GM19468 (cell line): ENCODE data around the gene MRNIP.
A peak's percentile ranks its signal among the peaks of the same experiment; 100 is the strongest.

ENCODE experiments used
- ATAC-seq: cut with Tn5 transposase; IDR thresholded peaks from one replicate; pipeline ENCODE4 v1.9.1; 2021; ENCODE audit warnings: mild to moderate bottlenecking, moderate library complexity, moderate number of reproducible peaks; ENCODE audit not compliant: unreplicated experiment; ENCODE audit errors: extremely low read depth

Gene MRNIP, protein sequence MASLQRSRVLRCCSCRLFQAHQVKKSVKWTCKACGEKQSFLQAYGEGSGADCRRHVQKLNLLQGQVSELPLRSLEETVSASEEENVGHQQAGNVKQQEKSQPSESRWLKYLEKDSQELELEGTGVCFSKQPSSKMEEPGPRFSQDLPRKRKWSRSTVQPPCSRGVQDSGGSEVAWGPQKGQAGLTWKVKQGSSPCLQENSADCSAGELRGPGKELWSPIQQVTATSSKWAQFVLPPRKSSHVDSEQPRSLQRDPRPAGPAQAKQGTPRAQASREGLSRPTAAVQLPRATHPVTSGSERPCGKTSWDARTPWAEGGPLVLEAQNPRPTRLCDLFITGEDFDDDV

DNA sequence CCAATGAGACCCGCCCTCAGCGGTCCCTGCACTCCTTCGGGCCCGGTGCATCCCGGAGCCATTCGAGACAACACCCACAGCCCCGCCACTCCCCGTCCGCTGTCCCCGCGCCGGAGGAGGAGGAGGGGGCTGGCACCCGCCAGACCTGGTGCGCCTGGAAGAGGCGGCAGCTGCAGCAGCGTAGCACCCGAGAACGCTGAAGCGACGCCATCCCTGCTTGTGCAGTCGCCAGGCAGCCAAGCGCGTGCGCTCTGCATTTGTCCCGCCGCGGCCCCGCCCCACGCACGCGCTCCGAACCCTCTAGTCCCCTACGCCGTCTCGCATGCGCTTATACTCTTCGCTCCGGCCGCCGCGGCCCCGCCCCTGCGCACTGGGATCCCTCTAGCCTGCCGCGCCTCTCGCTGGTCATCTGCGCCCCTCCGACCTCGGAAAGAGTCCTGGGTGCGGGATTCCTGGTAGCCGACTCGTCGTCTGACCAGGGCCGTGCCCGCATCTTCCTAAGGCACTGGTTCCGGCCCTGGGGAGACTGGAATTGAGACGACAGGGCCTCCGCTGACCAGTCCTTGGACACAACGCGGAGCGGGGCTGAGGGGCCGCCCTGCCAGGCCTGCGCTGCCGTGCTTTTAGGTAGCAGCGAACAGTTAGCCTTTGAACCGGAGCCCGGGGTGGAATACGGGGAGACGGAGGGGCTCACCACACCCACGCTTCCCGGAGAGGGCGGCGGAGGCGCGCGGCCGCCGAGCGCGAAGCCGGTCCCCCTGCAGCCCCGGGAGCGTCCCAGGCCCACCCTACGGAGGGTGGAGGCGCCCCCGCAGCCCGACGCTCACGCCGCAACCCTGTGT lies at the start of gene MRNIP:
MRNIP (minus strand) TSS at position 232 of the 842 bp plus-strand sequence; CDS start at position 211, 21 bp downstream.
- ATAC-seq = peak; percentile 97

DNA sequence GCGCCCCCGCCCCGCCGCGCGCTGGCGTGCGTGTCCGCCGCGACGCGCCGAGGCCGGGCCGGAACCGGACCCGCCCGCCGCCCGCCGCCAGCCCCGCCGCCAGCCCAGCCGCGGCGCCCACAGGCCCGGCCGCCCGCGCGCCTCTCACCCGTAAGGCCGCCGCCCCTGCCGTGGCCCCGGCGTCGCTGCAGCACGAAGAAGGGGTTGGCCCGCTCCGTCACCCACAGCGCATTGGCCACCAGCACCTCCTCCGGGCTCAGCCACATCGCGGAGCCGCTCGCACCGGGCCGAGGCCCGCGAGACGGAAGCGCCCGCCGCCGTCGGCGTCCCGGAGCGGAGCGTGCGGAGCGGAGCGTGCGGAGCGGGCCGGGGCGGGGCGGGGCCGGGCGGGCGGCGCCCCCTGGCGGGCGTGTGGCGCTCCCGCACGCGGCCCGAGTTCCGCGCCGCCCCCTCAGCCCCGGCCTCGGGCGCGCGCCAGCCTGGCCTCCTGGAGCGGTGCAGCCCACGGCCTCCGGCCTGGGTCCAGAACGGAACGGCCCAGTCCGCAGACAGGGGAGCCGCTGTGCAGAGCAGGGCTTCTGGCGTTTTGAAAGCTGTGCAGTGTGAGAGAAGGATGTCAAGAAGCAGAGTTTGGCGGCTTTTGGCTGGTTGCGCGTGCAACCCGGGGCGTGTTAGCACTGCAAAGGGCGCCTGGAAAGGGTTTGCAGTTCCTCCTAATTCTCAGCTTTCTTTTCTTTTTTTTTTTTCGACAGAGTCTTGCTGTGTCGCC lies 49.1 kb upstream of the MRNIP start, which contains the start of gene TBC1D9B:
TBC1D9B (minus strand) TSS at position 342 of the 769 bp plus-strand sequence; CDS start at position 266, 76 bp downstream.
- ATAC-seq = peak; percentile 64

DNA sequence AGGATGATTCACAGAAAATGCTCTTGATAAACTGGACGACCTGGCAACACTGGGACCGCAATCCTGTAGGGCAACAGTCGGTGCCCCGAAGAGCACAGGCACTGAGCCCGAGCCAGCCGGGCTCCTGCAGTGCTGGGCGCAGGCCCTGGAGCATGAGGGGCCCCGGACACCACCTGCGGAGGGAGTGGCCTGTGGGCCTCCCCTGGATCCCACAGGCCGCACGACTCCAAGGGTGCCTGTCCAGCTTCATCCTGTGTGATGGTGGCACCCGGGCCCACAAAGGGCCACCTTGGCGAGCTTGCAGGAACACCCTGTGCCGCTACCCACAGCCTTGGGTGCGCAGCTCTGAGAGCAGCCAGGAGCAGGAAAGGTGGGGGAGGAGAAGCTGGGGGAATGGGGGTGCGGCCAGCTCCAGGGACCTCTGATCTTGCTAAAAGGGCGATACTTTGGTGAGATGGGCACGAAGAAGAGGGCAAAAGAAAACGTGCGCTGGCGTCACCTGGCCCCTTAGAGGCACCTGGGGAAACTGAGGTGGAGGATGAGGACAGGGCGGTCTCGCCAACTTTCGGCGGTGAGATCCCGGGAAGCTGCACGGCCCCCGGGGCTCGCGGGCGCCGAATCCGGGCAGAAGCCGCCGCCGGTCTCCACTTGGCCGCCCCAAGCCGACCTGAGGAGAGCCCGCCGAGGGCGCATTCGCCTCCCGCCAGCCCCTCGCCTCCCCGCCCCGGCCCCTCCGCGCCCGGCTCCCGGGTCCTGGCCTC lies 48.4 kb upstream of the MRNIP start:
- ATAC-seq = no peak

DNA sequence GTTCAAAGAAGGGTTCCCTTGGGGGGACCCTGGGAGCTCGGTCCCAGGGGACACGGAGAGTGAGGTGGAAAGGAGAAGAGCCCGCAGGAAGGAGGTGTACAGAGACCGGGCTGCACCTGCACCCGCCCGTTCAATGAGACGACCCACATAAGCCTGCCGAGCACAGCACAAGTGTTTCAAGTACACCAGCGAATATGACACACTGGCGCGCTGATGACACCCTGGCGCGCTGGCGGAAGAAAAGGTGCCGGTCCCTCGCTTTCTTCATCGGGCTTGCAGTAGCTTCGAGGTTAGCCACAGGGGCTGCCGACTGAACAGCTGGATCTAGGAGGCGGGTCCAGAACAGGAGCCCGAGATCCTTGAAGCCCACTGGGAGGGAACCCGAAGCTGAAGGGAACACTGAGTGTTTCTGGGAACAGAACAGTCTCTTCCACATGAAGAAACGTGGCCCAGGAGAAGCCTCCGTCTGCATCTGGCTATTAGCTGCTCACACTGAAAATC lies 47.7 kb upstream of the MRNIP start:
- no peak for ATAC-seq

DNA sequence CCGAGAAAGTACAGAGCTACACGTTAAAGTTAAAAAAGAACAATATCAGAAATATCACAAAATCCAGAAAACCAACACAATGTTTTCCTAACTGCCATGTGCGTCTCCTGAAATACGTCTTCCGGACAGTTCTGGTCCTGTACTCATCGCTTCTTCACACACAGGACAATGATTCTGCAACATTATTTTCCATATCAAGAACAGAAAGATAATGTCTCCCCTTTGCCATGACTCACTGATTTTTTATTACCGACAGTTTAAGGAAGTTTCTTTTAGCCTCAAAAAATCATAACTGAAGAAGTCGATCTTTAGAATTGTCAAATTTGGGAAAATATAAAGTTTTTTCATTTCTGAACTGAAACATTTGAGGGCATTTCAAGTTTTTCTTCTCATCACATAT lies 46.5 kb upstream of the MRNIP start:
- ATAC-seq = no peak

DNA sequence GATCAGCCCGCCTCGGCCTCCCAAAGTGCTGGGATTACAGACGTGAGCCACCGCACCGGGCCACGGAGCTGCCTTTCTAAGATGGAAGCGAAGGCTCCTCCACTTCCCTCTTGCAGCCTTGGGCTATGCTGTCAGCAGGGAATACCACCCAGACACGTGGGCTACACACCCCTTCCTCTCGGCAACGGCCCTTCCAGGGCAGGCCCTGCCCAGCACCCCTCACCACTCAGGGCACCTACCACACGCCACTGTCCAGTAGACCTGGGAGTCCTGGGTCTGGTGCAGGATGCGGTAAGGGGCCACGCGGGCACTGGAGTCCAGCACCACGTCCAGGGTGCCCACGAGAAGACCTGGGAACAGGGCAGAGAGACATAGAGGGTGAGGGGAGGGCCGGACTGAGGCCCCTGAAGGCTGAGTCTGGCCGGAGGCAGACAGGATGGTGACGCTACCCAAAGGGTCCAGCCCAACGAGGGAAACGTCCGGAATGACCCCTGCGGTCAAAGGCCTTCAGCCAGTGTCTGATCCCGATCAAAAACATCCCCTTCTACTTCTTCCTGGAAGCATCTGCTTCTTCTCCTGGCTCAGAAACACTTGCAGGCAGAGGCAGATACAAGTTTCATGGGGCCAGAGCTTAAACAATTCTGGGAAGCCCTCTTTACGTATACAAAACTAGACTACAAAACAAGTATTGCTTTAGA lies 46.0 kb upstream of the MRNIP start:
- no peak for ATAC-seq

DNA sequence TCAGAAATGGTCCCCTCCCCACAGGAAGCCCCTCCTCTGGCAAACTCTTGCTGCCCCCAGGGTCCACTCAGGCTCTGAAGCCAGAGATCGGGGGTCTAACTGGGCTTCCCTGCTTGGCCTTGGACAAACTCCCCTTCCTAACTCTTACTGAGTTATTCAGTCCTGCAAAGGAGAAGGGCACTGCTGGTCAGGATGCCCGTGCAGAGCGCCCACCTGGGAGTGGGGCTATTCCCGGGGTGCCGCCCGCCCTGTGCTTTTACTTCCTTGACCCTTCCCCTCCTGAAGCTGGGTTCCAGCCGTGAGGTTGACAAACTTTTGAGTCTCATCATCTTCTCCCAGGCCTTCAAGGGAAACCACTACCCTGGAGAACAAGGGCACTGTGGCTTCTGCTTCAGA lies 44.1 kb upstream of the MRNIP start:
- no peak for ATAC-seq

DNA sequence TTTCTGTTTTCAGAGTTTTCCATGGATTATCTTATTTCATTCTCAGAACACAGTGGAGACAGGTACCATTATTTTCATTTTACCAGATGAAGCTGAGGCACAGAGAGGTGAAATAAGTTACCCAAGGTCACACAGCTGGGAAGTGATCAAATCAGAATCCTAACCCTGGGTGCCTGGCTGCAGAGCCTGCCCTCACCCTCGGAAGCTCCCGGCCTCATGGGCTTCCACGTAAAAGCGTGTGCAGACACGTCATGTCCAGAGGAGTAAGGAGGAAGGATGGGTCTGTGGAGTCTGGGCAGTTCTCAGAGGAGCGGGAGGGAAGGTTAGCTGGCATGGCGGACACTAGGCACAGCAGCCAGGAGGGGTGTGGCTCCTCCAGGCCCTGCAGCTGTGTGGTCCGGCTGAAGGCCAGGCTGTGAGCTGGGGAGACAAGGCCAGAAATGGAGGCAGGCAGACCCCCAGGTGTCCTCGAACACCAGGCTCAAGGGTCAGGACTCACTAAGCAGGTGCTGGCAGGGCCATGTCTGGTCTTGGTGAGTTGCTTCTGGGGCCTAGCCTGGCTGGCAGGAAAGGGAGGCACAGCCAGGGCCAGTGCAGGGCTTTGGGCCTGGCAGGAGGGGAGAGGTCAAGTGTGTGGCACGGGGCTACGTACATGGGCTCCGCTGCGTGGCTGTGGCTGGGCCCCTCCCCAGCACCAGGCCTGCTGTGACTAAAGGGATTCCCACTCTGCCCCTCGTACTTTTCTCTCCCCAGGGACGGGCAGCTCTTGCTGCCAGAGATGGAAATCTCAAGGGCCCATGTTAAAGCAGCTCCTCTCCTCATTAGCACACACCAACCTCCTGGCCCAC lies 43.5 kb upstream of the MRNIP start:
- no peak for ATAC-seq

DNA sequence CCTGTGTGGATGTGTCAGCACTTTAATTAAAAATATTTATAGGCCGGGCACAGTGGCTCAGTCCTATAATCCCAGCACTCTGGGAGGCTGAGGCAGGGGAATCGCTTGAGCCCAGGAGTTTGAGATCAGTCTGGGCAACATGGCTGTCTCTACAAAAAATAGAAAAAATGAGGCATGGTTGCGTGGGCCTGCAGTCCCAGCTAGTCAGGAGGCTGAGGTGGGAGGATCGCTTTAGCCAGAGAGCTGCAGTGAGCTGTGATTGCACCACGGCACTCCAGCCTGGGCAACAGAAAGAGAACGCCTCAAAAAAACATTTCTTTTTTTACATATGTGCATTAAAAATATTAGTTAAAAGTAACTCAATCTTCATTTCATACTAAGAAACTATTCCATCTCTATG lies 42.8 kb upstream of the MRNIP start:
- ATAC-seq = no peak

DNA sequence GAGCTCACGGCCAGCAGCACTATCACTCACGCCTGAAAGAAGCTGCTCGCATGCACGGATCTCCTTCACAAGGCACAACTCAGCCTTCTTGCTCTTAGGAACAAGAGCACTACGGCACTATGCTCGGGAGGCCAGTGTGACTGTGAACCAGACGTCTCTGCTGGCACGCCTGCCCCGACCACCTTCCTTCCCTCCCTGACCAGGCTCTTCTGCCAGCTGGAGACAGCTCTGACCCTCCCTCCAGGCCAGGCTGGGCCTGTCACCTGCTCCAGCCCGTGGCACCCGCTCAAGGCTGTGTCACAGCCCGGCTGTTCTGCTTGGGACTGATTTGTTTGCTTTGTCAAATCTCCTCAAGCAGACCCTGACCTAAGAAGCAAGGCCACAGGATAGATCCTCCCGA lies 42.1 kb upstream of the MRNIP start:
- no peak for ATAC-seq

DNA sequence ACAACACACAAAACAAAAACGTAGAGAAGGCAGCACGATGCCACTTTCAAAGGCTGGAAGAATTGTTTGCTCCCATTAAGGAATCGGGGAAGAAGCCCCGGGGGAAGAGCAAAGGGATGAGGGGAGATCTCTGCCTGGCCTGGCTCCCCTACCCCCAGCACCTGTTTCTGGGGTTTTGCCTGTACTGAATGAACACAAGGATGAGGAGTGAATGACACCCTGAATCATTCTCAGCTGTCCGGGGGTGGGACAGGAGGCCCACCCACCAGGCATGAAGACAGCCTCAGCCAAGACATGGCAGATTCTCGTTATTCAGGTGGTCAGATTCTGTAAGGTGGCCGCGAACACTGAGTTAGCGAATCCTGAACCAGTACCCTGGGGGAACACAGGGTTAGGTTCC lies 41.6 kb upstream of the MRNIP start:
- no peak for ATAC-seq

DNA sequence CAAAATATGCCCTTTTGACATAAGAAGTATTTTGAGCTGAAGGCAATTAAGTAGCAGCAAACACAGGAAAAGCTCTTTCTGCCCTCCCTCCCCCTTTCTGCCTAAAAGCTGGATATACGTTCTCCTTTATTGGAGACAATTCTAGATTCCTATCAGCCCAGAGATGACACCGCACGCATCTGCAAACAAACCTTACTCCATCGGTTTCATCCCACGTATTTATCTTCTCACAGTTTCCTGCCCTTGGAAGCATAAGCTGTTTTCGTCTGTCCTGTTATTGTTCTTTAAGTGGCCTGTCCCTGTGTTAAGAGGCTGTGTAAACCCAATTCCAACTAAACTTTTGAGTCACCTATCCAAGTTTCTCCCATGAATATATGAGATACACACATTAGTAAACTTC lies 37.2 kb upstream of the MRNIP start:
- no peak for ATAC-seq

DNA sequence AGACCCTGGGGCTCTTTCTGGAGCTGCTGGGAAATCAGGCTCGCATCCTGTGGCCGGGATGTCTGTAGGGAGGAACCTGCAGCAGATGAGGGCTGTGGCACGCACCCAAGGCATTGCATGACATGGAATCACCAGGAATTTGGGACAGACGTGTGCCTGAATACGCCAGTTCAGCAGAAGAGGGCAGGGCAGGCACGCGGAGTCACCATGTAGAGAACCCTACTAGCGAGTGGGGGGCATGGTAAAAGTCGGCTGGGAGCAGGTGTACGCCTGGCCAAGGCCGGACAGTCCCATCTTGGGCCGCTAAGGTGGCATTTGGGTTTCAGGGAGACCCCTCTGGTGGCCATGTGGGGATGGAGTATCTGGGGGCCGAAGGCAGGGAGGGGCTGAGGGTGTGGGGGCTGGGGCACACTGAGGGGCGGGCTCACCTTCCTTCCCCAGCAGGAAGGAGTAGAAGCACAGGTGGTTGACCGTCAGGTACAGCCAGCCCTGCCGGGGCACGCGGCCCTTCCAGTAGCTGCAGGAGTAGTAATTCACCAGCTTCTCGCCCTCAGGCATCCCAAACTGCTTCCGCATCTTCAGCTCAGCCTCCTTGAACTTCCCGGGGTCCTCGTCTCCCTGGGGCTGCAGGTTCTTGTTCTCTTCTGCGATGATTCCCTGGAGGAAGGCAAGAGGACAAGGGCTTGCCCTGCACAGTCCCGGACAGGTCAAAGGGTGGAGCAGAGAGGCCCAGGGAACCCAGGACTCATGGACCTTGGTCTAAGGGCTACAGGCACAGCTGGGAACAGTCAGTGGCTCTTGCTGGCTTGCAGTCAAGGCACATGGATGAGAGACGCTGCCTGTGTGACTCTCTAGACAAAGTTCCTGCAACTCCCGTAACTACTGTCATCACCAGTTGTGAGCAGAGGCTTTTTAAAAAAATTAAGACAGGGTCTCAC lies 35.6 kb upstream of the MRNIP start:
- no peak for ATAC-seq

DNA sequence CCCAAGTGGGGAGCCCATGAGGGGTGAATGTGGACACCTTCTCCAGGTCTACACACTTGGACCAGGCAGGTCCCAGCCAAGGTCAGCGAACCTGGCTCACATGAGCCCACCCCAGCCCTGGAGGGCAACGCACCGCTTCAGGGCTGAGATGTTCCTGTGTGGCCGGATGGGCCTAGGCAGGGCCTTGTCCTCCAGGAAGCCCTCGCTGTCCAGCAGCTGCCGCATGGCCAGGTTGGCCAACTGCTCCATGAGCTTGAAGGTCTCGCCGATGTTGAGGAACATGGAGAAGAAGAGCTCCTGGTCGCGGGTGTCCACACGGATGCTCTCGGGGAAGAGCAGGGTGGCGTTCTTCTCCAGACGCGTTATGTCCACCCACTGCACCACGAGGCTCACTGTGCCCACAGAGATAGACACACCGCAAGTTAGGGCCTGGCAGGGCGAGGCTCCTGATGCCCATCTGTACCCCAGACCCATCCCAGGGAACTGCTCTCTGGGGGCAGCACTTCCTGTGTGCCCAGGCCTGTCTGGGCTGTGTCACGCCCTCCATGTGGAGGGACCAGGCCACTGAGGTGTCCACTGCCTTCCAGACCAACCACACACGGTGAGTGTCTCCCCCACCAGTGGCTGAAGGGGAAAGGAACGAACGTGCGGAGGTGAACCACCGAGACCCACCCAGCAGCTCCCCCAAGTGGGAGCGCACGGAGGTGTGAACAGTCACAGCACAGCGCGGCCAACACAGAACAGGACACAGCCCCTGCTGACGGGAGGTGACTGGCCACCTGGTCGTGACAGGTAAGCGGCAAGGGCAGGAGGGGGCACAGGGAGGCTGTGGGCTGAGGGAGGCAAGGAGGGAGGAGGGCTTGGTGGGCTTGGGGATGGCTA lies 34.7 kb upstream of the MRNIP start:
- ATAC-seq = no peak

DNA sequence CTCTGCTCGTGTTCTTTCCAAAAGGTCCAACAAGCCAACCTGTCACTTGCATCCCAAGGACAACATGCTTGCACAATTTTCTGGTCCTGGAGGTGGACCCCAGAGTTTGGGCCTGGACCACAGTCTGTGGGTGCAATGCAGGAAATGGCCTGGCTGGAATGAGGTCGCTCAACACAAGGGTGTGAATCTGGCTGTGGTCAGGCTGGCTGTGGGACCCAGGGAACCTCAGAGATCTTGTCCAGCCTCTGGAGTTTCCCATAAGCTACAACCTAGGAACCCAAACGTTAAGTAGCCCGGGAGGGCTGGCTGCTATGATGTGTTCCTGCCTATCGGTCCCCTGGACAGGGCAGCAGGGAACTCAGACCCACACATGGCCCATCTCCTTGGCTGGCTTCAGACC lies 33.6 kb upstream of the MRNIP start:
- no peak for ATAC-seq
